NCI-H226 (cell line): ENCODE data around the gene CAST.

Experiments
- DNase-seq: peaks from one replicate; pipeline ENCODE4 v3.0.0-alpha.2; 2015

The CAST gene

DNA sequence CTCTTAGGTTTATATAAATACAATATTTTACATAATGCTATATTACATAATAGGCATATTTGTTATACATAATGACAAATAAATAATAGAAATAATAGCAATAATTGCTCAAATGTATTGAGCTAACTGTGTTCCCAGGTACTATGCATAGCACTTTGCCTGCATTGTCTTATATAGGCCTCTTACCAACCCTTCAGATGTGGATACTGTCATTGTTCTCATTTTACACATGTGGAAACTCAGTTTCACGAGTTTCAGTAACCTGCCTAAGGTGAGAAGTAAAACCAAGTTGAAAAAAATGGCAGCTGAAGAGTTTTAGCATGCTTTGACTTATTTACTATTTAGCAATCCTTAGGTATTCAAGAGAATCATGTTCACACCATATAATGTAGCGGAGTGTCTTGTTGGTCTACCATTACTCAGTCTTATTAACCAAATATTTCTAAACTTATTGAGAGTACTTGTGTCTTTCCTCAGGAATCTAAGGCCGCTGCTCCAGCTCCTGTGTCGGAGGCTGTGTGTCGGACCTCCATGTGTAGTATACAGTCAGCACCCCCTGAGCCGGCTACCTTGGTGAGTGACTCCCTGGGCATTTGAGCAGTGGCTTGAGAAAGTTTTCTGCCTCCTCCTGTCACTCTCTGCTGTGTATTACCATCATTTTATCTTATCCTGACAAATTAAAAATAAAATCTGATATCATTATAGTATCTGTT lies 88.1 kb downstream of the CAST start:
- DNase-seq: no peak

DNA sequence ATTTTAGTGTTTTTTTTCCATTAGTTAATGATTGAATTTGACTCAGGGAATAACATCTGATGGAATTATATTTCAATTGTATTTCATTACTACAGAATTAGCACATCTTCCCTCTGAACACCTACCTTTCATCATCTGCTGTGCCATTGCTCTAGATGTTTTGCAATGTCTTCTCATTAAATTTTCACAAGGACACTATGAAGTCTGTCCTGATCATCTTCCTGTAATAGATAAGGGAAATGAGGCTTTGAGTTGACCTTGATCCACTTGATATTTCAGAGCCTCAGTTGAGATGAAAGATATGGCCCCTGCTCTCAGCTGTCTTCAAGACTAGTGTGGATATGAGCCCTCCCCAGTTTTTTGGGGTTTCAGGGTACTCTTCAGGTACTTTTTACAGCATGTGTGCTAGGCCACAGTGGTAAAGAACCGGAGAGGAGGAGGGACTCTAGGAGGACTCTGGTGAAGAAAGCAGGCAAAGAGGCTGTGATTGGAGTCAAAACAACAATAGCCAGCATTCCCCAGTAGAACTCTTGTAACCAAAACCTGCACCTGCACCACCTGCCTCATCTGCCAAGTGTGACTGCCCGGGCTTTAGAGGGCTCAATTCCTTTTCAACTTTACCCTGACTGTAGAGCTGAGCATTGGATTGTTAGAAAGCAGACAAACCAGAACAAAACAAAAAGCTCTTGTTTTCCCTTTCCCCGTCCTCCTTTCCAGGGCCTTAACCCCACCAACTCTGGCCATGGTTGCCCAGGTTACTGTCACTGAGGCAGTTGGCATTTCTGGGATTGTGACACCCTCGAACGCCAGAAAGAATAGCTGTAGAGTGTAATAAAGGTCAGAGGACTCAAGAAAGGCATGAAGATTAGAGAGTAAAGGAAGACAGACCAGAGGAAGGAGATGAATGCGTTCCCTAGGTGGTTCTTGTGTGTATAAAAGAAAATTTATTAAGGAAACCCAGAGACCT lies 89.3 kb downstream of the CAST start:
- no peak for DNase-seq

- no peak for DNase-seq
Measured at GRCh38 chr5:96752341-96753016, 90.3 kb downstream of the CAST start.

GRCh38 chr5:96753017-96753397 lies 90.8 kb downstream of the CAST start:
- no peak for DNase-seq

GRCh38 chr5:96753848-96754247 lies 91.7 kb downstream of the CAST start:
- no peak for DNase-seq

- DNase-seq: no peak
Measured at GRCh38 chr5:96755851-96756250, 93.7 kb downstream of the CAST start.

DNA sequence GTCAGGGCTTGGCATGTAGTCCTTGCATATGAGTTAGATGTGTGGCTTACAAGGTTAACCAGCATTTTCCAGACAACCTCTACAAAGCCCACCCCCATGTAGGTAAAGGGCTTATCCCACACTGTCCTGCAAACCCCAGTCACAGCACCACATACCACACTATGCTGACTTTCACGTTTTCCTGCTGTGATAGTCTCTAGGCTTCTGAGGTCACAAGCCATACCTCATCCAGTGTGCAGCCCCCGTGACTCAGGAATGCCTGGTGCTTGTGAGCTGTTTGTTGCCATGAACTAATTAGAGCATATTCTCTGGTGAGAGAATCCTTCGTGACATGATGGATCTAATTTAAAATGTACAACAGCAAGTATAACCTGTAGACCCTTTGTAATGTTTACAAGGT lies 94.8 kb downstream of the CAST start:
- DNase-seq: no peak

GRCh38 chr5:96758621-96759020 lies 96.4 kb downstream of the CAST start:
- DNase-seq: no peak

- no peak for DNase-seq
Measured at GRCh38 chr5:96761618-96762017, 99.4 kb downstream of the CAST start.

- no peak for DNase-seq
Measured at GRCh38 chr5:96763026-96763425, 100.8 kb downstream of the CAST start.

- DNase-seq: no peak
Measured at GRCh38 chr5:96765043-96765442, 102.9 kb downstream of the CAST start.

DNA sequence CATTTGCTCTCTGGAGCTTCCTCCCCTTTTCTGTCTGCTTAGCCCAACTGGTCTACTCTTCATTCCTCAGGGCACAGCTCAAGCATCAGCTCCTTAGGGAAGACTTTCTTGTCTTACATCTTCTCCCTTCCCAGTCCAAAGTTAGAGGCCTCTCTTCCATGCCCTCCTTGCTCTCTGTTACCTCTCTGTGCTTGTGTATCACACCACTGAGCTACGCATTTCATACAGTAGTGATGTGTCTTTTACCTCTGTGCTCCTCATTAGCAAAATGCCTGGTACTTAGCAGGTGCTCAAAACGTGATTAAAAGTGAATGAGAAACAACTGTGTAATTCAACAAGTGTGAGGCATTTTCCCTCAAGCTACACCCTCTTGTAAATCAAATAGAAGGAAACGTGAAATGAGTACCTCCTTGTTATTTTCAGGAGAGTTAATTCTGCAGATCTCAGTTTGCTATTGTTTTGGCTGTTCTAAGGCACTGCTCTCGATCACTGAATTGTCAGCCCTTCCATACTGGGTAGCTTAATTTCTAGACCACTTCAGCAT lies 106.6 kb downstream of the CAST start:
- DNase-seq: no peak

- DNase-seq: no peak
Measured at GRCh38 chr5:96771395-96771794, 109.2 kb downstream of the CAST start.

DNA sequence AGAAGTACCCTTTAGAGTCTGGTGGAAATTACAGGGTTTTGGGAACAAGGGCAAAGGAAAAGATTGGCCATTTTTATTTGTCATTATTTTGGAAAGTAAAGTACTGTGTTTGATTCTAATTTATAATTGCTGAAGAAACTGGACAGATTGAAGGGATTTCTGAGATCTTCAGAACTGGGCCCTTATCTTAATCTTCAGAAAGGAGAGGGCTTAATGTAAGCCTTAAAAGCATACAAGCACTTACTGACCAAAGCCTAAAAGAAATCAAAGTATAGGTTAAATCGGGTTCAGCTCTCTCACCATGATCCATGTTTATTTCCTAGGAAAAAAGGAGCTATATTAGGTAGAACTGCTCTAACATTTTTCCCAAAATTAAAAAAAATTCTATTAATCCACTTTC lies 109.9 kb downstream of the CAST start:
- DNase-seq: no peak

DNA sequence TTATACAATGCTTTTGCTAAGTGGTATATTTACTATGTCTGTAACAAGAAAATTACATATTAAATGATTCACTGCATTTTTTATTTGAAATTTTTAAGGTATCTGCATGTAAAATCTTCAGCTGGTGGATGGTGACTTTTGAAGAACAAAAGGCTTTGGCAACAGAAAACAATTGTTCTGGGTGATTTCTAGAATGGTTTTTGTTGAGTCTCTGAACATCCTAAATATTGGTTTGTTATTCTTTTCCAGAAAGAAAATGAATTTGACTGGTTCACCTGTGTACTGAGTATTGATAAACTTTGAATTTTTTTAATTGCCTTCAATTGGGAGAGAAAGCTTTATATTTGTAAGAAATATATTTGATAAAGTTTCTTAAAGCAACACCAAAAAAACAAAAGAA lies 110.4 kb downstream of the CAST start:
- DNase-seq: no peak

- DNase-seq: no peak
Measured at GRCh38 chr5:96775050-96775449, 112.9 kb downstream of the CAST start.

- DNase-seq: no peak
Measured at GRCh38 chr5:96775689-96776088, 113.5 kb downstream of the CAST start.

DNA sequence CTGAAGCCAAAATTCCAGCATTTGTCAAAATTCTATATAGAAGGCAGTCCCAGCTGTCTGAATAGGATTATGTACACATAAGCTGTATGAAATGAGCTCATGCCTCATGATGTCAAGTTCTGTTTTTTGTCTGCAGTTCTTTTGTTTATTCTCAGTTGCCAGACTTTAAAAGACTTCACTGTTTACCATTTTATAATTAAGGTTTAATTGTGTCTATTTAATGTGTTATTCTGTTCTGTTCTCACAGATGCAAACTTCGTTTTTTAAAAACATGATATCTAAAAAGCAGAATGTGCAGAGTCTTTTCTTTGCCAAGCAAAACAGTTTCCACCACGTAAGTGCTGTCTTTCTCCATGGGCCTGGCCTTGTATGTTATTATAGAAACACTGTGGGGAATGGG lies 114.4 kb downstream of the CAST start:
- no peak for DNase-seq

DNA sequence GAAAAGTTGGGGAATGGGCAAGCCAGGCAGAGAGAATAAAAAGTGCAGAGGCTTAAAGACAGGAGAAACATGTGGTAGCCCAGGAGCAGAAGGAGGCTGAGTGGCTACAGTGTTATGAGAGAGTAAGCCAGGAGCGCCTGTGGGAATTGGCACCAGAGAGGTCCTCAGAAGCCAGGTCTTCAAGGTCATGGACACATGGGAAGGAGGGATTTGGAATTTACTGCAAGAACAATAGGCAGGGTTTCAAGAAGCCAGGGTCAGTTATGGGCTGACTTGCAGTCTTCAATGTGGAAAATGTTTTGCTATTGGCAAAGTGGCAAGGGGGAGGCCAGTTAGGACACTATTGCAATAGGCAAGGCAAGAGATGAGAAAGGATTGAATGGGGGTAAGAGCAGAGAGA lies 116.2 kb downstream of the CAST start:
- no peak for DNase-seq

GRCh38 chr5:96780626-96781025 lies 118.5 kb downstream of the CAST start:
- DNase-seq: peak; percentile 69

- peak; percentile 81 for DNase-seq
Measured at GRCh38 chr5:96781031-96781971, 119.1 kb downstream of the CAST start.

DNA sequence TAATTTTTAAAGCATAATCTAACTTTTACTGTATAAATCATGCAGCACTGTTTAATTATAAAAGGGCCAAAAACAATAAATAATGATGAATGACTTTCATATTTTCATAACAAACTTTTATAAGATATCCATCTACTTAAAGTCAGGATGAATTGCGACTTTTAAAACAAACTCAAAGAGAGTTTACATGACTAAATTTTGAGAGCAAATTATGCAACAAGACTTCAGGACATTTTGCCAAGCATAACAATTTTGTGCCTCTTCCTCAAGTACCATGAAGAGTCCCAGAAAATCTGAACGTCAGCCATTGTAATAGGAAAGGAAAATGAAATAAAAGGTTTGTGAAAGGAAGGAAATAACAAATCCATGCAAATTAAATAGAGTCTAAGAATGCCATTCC lies 121.2 kb downstream of the CAST start:
- no peak for DNase-seq
